Activated T-helper 9 cell treated with anti-CD3 and anti-CD28 coated beads, Interleukin-2, amount 50 U/mL, for 16 hours (primary cell): Measurements from ENCODE around the gene DRG1.
"Not testable (repeated sequence)": the region's sequence is repeated elsewhere in the genome, so short reads cannot be mapped to it uniquely, and the experiment has no call there.

ENCODE experiments used
- DNase-seq: peaks from one replicate; pipeline ENCODE4 v3.0.0-alpha.2; 2020; ENCODE audit warnings: low read depth

The DRG1 gene

DNA sequence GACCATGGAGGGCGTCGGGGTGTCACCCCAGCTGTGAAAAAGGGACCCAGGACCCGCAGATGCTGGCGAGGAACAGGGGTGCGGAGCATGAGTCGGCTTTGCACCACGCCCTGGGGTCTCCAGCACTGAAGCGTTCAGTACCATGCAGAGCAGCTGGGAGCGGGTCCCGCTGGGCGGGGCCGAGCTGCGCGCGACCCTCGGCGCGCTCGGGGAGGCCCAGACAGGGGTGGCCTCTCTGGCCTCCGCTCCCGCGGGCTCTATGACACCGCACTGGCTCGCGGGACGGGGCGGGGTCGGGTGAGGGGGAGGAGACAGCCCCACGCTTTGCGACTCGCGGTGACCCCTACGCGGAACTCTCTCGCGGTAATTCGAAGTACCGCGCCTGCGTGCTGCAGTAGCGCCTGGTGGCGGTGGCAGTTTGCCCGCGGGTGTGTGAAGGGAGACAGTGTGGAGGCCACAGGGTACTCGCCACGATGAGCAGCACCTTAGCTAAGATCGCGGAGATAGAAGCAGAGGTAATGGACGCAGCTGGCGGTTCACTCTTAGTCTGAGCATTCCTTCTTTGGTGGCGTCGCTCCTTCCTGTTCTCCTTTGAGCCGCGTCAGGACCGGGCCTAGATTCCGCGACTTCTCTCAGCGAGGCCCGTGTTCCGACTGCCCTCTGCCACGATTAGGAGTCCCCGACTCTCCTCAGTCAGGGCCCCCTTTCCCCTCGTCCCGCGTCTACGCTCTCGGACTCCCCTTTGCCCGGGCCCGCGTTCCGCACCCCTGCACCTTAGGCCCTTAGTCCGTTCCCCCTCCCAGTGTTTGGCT lies at the start of gene DRG1:
TSS of gene DRG1 (plus strand) at position 394 of the 812 bp plus-strand sequence. CDS start at position 474, 80 bp downstream.
- peak; percentile 95 for DNase-seq

GRCh38 chr22:31349960-31350359 lies 49.4 kb upstream of the DRG1 start:
- DNase-seq = no peak

GRCh38 chr22:31350410-31350863 lies 49.0 kb upstream of the DRG1 start:
- DNase-seq = no peak

DNA sequence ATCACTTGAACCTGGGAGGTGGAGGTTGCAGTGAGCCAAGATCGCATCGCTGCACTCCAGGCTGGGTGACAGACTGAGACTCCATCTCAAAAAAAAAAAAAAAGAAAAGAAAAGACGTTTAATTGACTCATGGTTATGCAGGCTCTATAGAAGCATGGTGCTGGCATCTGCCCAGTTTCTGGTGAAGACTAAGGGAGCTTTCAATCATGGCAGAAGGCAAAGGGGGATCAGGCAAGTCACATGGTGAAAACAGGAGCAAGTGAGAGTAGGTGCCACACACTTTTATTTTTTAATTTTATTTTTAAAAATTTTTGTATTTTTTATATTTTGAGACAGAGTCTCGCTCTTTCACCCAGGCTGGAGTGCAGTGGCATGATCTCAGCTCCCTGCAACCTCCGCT lies 44.9 kb upstream of the DRG1 start:
- no peak for DNase-seq

- no peak for DNase-seq
Observed at GRCh38 chr22:31360029-31360428, 39.4 kb upstream of the DRG1 start.

GRCh38 chr22:31361743-31362142 lies 37.7 kb upstream of the DRG1 start:
- no peak for DNase-seq

GRCh38 chr22:31363885-31364465 lies 35.4 kb upstream of the DRG1 start:
- DNase-seq = no peak

GRCh38 chr22:31367426-31367825 lies 32.0 kb upstream of the DRG1 start:
- DNase-seq = no peak

GRCh38 chr22:31377612-31378011 lies 21.8 kb upstream of the DRG1 start:
- DNase-seq = no peak

- DNase-seq = no peak
Observed at GRCh38 chr22:31378123-31378522, 21.3 kb upstream of the DRG1 start.

- DNase-seq = not testable (repeated sequence)
Observed at GRCh38 chr22:31378651-31379050, 20.8 kb upstream of the DRG1 start.

DNA sequence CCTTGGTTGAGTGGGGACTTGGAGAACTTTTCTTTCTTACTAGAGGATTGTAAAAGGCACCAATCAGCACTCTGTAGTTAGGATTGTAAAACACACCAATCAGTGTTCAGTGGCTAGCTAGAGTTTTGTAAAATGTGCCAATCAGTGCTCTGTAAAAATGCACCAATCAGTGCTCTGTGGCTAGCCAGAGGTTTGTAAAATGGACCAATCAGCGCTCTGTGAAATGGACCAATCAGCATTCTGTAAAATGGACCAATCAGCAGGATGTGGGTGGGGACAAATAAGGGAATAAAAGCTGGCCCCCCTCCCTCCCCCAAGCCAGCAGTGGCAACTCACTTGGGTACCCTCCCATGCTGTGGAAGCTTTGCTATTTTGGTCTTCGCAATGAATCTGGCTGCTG lies 5.5 kb upstream of the DRG1 start:
- DNase-seq = no peak

DNA sequence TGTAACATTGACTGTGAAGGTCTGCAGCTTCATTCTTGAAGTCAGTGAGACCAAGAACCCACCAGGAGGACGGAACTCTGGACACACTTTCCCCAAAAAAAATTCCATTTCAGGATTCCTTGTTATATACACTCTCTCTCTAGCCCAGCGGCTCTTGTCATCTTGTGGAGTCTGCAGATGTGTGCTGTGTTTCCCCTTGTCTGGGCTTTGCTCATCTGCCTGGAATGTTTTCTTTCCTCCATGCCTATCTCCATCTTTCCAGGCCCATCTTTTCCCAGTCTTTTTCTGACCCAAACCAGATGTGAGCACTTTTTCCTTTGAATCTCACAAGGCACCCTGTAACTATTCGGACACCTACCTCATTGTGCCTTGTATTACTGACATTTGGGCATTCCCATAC lies 5.1 kb upstream of the DRG1 start:
- no peak for DNase-seq

GRCh38 chr22:31398231-31398630 lies 1.2 kb upstream of the DRG1 start:
- no peak for DNase-seq

DNA sequence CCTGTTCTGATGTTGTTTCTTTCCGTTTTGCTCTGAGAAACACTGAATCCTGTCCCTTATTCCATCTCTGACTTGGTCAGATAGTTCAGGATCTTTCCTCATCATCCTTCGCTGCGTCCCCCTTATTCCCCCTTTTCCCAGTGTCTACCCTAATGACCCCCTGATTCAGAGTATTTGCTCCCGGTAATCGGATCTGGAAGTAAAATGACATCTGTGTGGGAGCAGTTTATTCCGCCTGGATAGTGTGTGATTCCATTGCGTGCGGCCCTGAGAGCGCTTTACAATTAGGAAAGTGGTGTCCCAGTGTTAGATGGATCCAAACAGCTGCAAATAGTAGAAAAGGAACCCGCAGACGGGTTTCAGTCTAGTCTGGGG lies 606 bp downstream of the DRG1 start:
- no peak for DNase-seq

- not testable (repeated sequence) for DNase-seq
Observed at GRCh38 chr22:31402350-31402749, 2.9 kb downstream of the DRG1 start.

DNA sequence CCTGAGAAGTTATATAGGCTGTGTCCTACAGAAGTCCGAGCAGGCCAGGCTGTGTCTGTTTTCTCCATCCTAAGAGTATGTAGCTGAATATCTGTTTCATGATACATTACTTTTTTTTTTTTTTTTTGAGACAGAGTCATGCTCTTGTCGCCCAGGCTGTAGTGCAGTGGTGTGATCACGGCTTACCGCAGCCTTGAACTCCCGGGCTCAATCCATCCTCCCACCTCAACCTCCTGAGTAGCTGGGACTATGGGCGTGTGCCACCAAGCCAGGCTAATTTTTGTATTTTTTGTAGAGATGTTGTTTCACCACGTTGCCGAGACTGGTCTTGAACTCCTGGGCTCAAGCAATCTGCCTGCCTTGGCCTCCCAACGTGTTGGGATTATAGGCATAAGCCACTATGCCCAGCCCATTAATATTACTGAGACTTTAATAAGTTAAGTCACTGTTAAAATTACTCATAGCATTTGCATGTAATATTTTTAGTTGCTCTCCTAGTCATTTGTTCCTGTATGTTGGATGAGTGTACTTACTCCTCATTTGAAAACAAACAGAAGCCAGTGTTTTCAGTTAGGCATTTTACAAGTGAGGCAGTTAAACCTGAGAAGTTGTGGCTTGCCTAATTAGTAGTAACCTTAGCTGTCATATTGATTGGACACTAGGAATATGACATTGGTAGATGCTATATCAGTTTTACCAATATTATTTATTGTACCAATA lies 26.1 kb downstream of the DRG1 start:
- DNase-seq = no peak

- DNase-seq = no peak
Observed at GRCh38 chr22:31431950-31432349, 32.5 kb downstream of the DRG1 start.

DNA sequence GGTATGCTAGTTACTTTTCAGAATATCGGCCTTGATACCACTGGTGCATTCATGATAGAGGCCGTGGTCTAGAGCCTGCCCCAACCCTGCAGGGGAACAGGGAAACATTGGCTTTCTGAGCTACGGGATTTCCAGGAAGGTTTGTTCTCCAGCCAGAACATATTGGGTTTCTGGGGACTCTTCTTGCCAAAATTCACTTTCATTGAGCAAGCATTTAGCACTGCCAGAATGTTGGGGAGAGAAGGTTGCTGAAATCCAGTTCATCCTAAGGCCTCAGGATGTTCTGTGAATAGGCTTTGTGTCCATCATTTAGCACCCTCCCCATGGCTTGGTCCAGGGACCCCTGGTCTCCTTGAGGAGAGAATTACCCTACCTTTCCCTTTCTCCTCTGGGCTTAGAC lies 36.7 kb downstream of the DRG1 start:
- DNase-seq = no peak

DNA sequence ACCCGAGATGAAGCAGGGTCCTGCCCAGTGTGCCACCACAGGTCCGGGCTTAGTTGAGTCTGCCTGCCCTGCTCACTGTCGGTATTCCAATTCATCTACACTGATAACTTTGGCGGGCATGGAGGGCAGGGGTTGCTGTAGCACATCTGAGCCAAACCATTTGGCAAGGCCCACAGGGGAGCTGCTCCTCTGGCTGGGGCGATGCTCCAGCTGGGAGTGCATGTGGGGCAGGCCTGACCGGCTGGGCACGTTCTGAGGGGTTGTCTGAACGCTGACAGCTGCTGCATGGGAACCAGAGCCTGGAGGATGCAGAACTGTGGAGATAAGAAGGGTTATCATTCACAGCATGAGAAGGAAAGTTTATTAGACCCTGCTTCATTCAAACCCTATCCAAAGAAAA lies 40.4 kb downstream of the DRG1 start:
- DNase-seq = no peak

- no peak for DNase-seq
Observed at GRCh38 chr22:31440681-31441080, 41.3 kb downstream of the DRG1 start.

- DNase-seq = no peak
Observed at GRCh38 chr22:31441652-31442051, 42.2 kb downstream of the DRG1 start.
